SK-N-SH treated with all-trans-retinoic acid at 6 μM for 48 hours (cell line): ENCODE results near the gene MRPL53.
"Not testable (repeated sequence)": the region's sequence is repeated elsewhere in the genome, so short reads cannot be mapped to it uniquely, and the experiment has no call there.

Experiments used
- ATAC-seq: fragments of 200-7000 bp; cut with Tn5 transposase; 3 replicates; pipeline ENCODE4 v1.9.1; 2020; ENCODE audit warnings: mild to moderate bottlenecking, moderate library complexity
- ARNTL ChIP-seq: fragments of 450-650 bp; formaldehyde crosslinking; IDR thresholded peaks from 2 replicates; pipeline ENCODE4 v1.5.0; 2020; ENCODE audit warnings: low read depth, mild to moderate bottlenecking, moderate library complexity, borderline replicate concordance
- BACH2 ChIP-seq: fragments of 250-450 bp; sonication (Bioruptor Pico); IDR thresholded peaks from 2 replicates; pipeline ENCODE4 v1.9.0; 2021; ENCODE audit warnings: mild to moderate bottlenecking, borderline replicate concordance
- CREB5 ChIP-seq: fragments of 250-450 bp; sonication (Bioruptor Pico); IDR thresholded peaks from 2 replicates; pipeline ENCODE4 v1.5.1; 2020; ENCODE audit warnings: low read depth, mild to moderate bottlenecking, moderate library complexity
- CSDC2 ChIP-seq: fragments of 250-450 bp; sonication (Bioruptor Pico); IDR thresholded peaks from 2 replicates; pipeline ENCODE4 v1.5.0; 2020; ENCODE audit warnings: mild to moderate bottlenecking, moderate library complexity
- CSRNP3 ChIP-seq: fragments of 250-450 bp; sonication (Bioruptor Pico); IDR thresholded peaks from 2 replicates; pipeline ENCODE4 v1.5.1; 2021; ENCODE audit warnings: mild to moderate bottlenecking, moderate library complexity
- GLIS3 ChIP-seq: fragments of 250-450 bp; sonication (Bioruptor Pico); IDR thresholded peaks from 2 replicates; pipeline ENCODE4 v1.5.0; 2020; ENCODE audit warnings: mild to moderate bottlenecking, moderate library complexity
- ISL1 ChIP-seq: fragments of 250-450 bp; sonication (Bioruptor Pico); IDR thresholded peaks from 2 replicates; pipeline ENCODE4 v2.1.2; 2022; ENCODE audit warnings: mild to moderate bottlenecking, moderate library complexity
- OSR1 ChIP-seq: fragments of 250-450 bp; sonication (Bioruptor Pico); IDR thresholded peaks from 2 replicates; pipeline ENCODE4 v1.8.0; 2022; ENCODE audit warnings: moderate library complexity, mild to moderate bottlenecking, inconsistent platforms
- PATZ1 ChIP-seq: fragments of 250-450 bp; sonication (Bioruptor Pico); IDR thresholded peaks from 2 replicates; pipeline ENCODE4 v1.8.0; 2020; ENCODE audit warnings: mild to moderate bottlenecking, moderate library complexity, borderline replicate concordance
- POU6F1 ChIP-seq: fragments of 250-450 bp; sonication (Bioruptor Pico); IDR thresholded peaks from 2 replicates; pipeline ENCODE4 v1.8.0; 2021; ENCODE audit warnings: low read depth, mild to moderate bottlenecking, moderate library complexity, borderline replicate concordance
- PPARA ChIP-seq: fragments of 250-450 bp; sonication (Bioruptor Pico); IDR thresholded peaks from 2 replicates; pipeline ENCODE4 v1.5.0; 2020; ENCODE audit warnings: mild to moderate bottlenecking, borderline replicate concordance
- RARB ChIP-seq: fragments of 250-450 bp; sonication (Bioruptor Pico); IDR thresholded peaks from 2 replicates; pipeline ENCODE4 v1.8.0; 2021; ENCODE audit warnings: mild to moderate bottlenecking, moderate library complexity
- SNAI2 ChIP-seq: fragments of 250-450 bp; sonication (Bioruptor Pico); IDR thresholded peaks from 2 replicates; pipeline ENCODE4 v1.5.0; 2020; ENCODE audit warnings: mild to moderate bottlenecking, moderate library complexity
- TCF4 ChIP-seq: fragments of 250-450 bp; sonication (Bioruptor Pico); IDR thresholded peaks from 2 replicates; pipeline ENCODE4 v1.8.0; 2021; ENCODE audit warnings: mild to moderate bottlenecking, moderate library complexity, borderline replicate concordance
- TOX ChIP-seq: fragments of 250-450 bp; sonication (Bioruptor Pico); IDR thresholded peaks from 2 replicates; pipeline ENCODE4 v1.8.0; 2021; ENCODE audit warnings: mild to moderate bottlenecking, moderate library complexity, borderline replicate concordance
- TSHZ2 ChIP-seq: fragments of 250-450 bp; sonication (Bioruptor Pico); IDR thresholded peaks from 2 replicates; pipeline ENCODE4 v1.5.0; 2020; ENCODE audit warnings: mild to moderate bottlenecking, moderate library complexity
- ZC3H10 ChIP-seq: fragments of 250-450 bp; sonication (Bioruptor Pico); IDR thresholded peaks from 2 replicates; pipeline ENCODE4 v1.5.1; 2021; ENCODE audit warnings: mild to moderate bottlenecking, moderate library complexity
- ZFP3 ChIP-seq: fragments of 250-450 bp; sonication (Bioruptor Pico); IDR thresholded peaks from 2 replicates; pipeline ENCODE4 v1.5.0; 2020; ENCODE audit warnings: mild to moderate bottlenecking, moderate library complexity
- ZFP30 ChIP-seq: fragments of 450-650 bp; formaldehyde crosslinking; IDR thresholded peaks from 2 replicates; pipeline ENCODE4 v1.5.0; 2022; ENCODE audit warnings: mild to moderate bottlenecking, moderate library complexity
- ZNF70 ChIP-seq: fragments of 450-650 bp; formaldehyde crosslinking; IDR thresholded peaks from 2 replicates; pipeline ENCODE4 v1.5.0; 2020; ENCODE audit warnings: mild to moderate bottlenecking, moderate library complexity
- ZNF8 ChIP-seq: fragments of 450-650 bp; formaldehyde crosslinking; IDR thresholded peaks from 2 replicates; pipeline ENCODE4 v1.5.0; 2020; ENCODE audit warnings: mild to moderate bottlenecking, moderate library complexity

Gene MRPL53

GRCh38 chr2:74488643-74489481, 16.4 kb upstream of the MRPL53 start:
- ATAC-seq: no peak
- no peak for TF ChIP-seq ISL1
- TF ChIP-seq ZNF70 (CRISPR knock-in tag): no peak
- no peak for TF ChIP-seq TOX (CRISPR knock-in tag)
- no peak for TF ChIP-seq PPARA (CRISPR knock-in tag)
- TF ChIP-seq TCF4 (CRISPR knock-in tag): no peak
- TF ChIP-seq GLIS3: no peak
- no peak for TF ChIP-seq CREB5 (CRISPR knock-in tag)
- no peak for TF ChIP-seq CSRNP3 (CRISPR knock-in tag)
- TF ChIP-seq CSDC2 (CRISPR knock-in tag): no peak
- TF ChIP-seq ZC3H10 (CRISPR knock-in tag): no peak
- no peak for TF ChIP-seq TSHZ2
- no peak for TF ChIP-seq POU6F1
- TF ChIP-seq OSR1: no peak
- no peak for TF ChIP-seq PATZ1 (CRISPR knock-in tag)

- TF ChIP-seq POU6F1: no peak
- no peak for TF ChIP-seq ZFP3 (CRISPR knock-in tag)
- no peak for TF ChIP-seq ZNF8 (CRISPR knock-in tag)
- TF ChIP-seq RARB (CRISPR knock-in tag): no peak
- TF ChIP-seq CREB5 (CRISPR knock-in tag): no peak
- no peak for TF ChIP-seq BACH2 (CRISPR knock-in tag)
- TF ChIP-seq PATZ1 (CRISPR knock-in tag): no peak
- no peak for TF ChIP-seq ZNF70 (CRISPR knock-in tag)
- TF ChIP-seq ARNTL (CRISPR knock-in tag): no peak
- no peak for TF ChIP-seq SNAI2 (CRISPR knock-in tag)
- no peak for TF ChIP-seq PPARA (CRISPR knock-in tag)
- no peak for TF ChIP-seq OSR1
- no peak for TF ChIP-seq ZFP30 (CRISPR knock-in tag)
- no peak for TF ChIP-seq GLIS3
- no peak for TF ChIP-seq ZC3H10 (CRISPR knock-in tag)
- no peak for TF ChIP-seq TOX (CRISPR knock-in tag)
- no peak for TF ChIP-seq TCF4 (CRISPR knock-in tag)
- no peak for TF ChIP-seq ISL1
- TF ChIP-seq CSDC2 (CRISPR knock-in tag): no peak
- ATAC-seq: no peak
Measured at GRCh38 chr2:74486141-74486540, 13.7 kb upstream of the MRPL53 start.

- not testable (repeated sequence) for ATAC-seq
Measured at GRCh38 chr2:74483675-74484164, 11.2 kb upstream of the MRPL53 start.
